KMS-11 (cell line): ENCODE measurements around the gene JPH3.

ENCODE experiments used
- H2AFZ ChIP-seq: fragments of 200-600 bp; sonication (generic); 2 replicates; pipeline ENCODE4 v1.6.1; 2016; ENCODE audit warnings: antibody characterized with exemption, mixed run types, low read depth
- H3K27ac ChIP-seq: fragments of 200-600 bp; sonication (generic); 2 replicates; pipeline ENCODE4 v1.6.1; 2016; ENCODE audit warnings: mild to moderate bottlenecking, mixed run types
- H3K27me3 ChIP-seq: fragments of 200-600 bp; sonication (generic); 2 replicates; pipeline ENCODE4 v1.6.1; 2017; ENCODE audit warnings: mild to moderate bottlenecking, low read depth, mixed run types, moderate library complexity; ENCODE audit not compliant: insufficient read depth
- H3K36me3 ChIP-seq: fragments of 200-600 bp; sonication (generic); 2 replicates; pipeline ENCODE4 v1.6.1; 2017; ENCODE audit warnings: mild to moderate bottlenecking, mixed run types; ENCODE audit not compliant: insufficient read depth
- H3K4me1 ChIP-seq: fragments of 200-600 bp; sonication (generic); 2 replicates; pipeline ENCODE4 v1.6.1; 2016; ENCODE audit warnings: mild to moderate bottlenecking, low read depth, mixed run types; ENCODE audit not compliant: poor library complexity, severe bottlenecking
- H3K4me2 ChIP-seq: fragments of 200-600 bp; sonication (generic); 2 replicates; pipeline ENCODE4 v1.7.0; 2016; ENCODE audit warnings: mild to moderate bottlenecking, mixed run types
- H3K4me3 ChIP-seq: fragments of 200-600 bp; sonication (generic); IDR thresholded peaks from 2 replicates; pipeline ENCODE4 v1.6.1; 2017; ENCODE audit warnings: low read depth, low read length, mixed read lengths; ENCODE audit not compliant: insufficient read depth
- H3K79me2 ChIP-seq: fragments of 200-600 bp; sonication (generic); 2 replicates; pipeline ENCODE4 v1.6.1; 2016; ENCODE audit warnings: low read depth, mixed run types; ENCODE audit not compliant: insufficient read depth
- H3K9ac ChIP-seq: fragments of 200-600 bp; sonication (generic); 2 replicates; pipeline ENCODE4 v1.6.1; 2016; ENCODE audit warnings: mild to moderate bottlenecking, mixed run types
- H4K20me1 ChIP-seq: fragments of 200-600 bp; sonication (generic); 2 replicates; pipeline ENCODE4 v1.6.1; 2016; ENCODE audit warnings: mild to moderate bottlenecking, mixed run types; ENCODE audit not compliant: insufficient read depth
- CTCF ChIP-seq: fragments of 200-600 bp; sonication (generic); conservative IDR thresholded peaks from 2 replicates; pipeline ENCODE4 v1.6.1; 2017; ENCODE audit warnings: low read depth, mild to moderate bottlenecking, antibody characterized with exemption, low read length, moderate library complexity, mixed read lengths

JPH3 gene

GRCh38 chr16:87657621-87658192, 55.4 kb downstream of the JPH3 start:
- Histone ChIP-seq H3K27me3 (peaks cover 88% of the 10 kb centered on the region), H3K27ac (no peak overlapping the region), H4K20me1 (no peaks in the 10 kb centered on the region), H3K9ac (no peak overlapping the region), H3K4me1 (no peaks in the 10 kb centered on the region), H3K79me2 (no peaks in the 10 kb centered on the region), H3K36me3 (no peaks in the 10 kb centered on the region), H3K4me3 (no peak overlapping the region), H2AFZ (no peak overlapping the region), H3K4me2 (no peak overlapping the region)
- TF ChIP-seq CTCF = no peak

GRCh38 chr16:87658564-87659225, 56.4 kb downstream of the JPH3 start:
- Histone ChIP-seq H3K4me3 (no peak overlapping the region), H3K36me3 (no peaks in the 10 kb centered on the region), H3K79me2 (no peaks in the 10 kb centered on the region), H3K9ac (no peak overlapping the region), H3K27ac (no peak overlapping the region), H3K4me2 (no peak overlapping the region), H3K27me3 (peaks cover 90% of the 10 kb centered on the region), H3K4me1 (no peaks in the 10 kb centered on the region), H2AFZ (no peak overlapping the region), H4K20me1 (no peaks in the 10 kb centered on the region)
- no peak for TF ChIP-seq CTCF

- Histone ChIP-seq H3K4me3 (no peak overlapping the region), H3K9ac (no peak overlapping the region), H3K27me3 (peaks cover 92% of the 10 kb centered on the region), H4K20me1 (no peaks in the 10 kb centered on the region), H3K79me2 (no peaks in the 10 kb centered on the region), H3K27ac (no peak overlapping the region), H2AFZ (no peak overlapping the region), H3K36me3 (no peaks in the 10 kb centered on the region), H3K4me1 (no peaks in the 10 kb centered on the region), H3K4me2 (no peak overlapping the region)
- no peak for TF ChIP-seq CTCF
These were observed 59.3 kb downstream of the JPH3 start for GRCh38 chr16:87661561-87661960.

- Histone ChIP-seq H3K27me3 (peaks cover 93% of the 10 kb centered on the region), H3K4me2 (no peak overlapping the region), H4K20me1 (no peaks in the 10 kb centered on the region), H3K4me1 (no peaks in the 10 kb centered on the region), H3K9ac (no peak overlapping the region), H3K4me3 (no peak overlapping the region), H2AFZ (no peak overlapping the region), H3K36me3 (no peaks in the 10 kb centered on the region), H3K79me2 (no peaks in the 10 kb centered on the region), H3K27ac (no peak overlapping the region)
- TF ChIP-seq CTCF = no peak
These were observed 60.2 kb downstream of the JPH3 start for GRCh38 chr16:87662254-87663204.
